ENCODE measurements around the gene ST8SIA5.
A peak's percentile ranks its signal among the peaks of the same experiment; 100 is the strongest.
"Not testable (repeated sequence)": the region's sequence is repeated elsewhere in the genome, so short reads cannot be mapped to it uniquely, and the experiment has no call there.

Gene ST8SIA5

GRCh38 chr18:46756559-46757201 is at the start of gene ST8SIA5:
Gene ST8SIA5, minus strand, starts transcription at chr18:46757053. Its CDS starts 545 bp downstream, at chr18:46756508.
- peak; percentile 72 for DNase-seq (ENCODE audit: low spot score)

- not testable (repeated sequence) for DNase-seq (ENCODE audit: low spot score)
Observed at GRCh38 chr18:46795945-46796344, 39.1 kb upstream of the ST8SIA5 start.

- no peak for DNase-seq (ENCODE audit: low spot score)
Observed at GRCh38 chr18:46794607-46795006, 37.8 kb upstream of the ST8SIA5 start.

GRCh38 chr18:46793565-46793964 is 36.7 kb upstream of the ST8SIA5 start:
- no peak for DNase-seq (ENCODE audit: low spot score)

GRCh38 chr18:46789088-46789487 is 32.2 kb upstream of the ST8SIA5 start:
- no peak for DNase-seq (ENCODE audit: low spot score)

GRCh38 chr18:46787674-46788073 is 30.8 kb upstream of the ST8SIA5 start:
- DNase-seq (ENCODE audit: low spot score) = no peak

GRCh38 chr18:46772357-46772756 is 15.5 kb upstream of the ST8SIA5 start:
- no peak for DNase-seq (ENCODE audit: low spot score)

- DNase-seq (ENCODE audit: low spot score) = no peak
Observed at GRCh38 chr18:46771141-46771540, 14.3 kb upstream of the ST8SIA5 start.

- DNase-seq (ENCODE audit: low spot score) = no peak
Observed at GRCh38 chr18:46770708-46771107, 13.9 kb upstream of the ST8SIA5 start.

GRCh38 chr18:46768166-46768921 is 11.5 kb upstream of the ST8SIA5 start:
- no peak for DNase-seq (ENCODE audit: low spot score)

GRCh38 chr18:46767217-46767616 is 10.4 kb upstream of the ST8SIA5 start:
- no peak for DNase-seq (ENCODE audit: low spot score)

GRCh38 chr18:46764586-46764985 is 7.7 kb upstream of the ST8SIA5 start:
- DNase-seq (ENCODE audit: low spot score) = no peak

GRCh38 chr18:46761059-46761769 is 4.4 kb upstream of the ST8SIA5 start:
- no peak for DNase-seq (ENCODE audit: low spot score)

GRCh38 chr18:46759890-46760289 is 3.0 kb upstream of the ST8SIA5 start:
- DNase-seq (ENCODE audit: low spot score) = no peak

- no peak for DNase-seq (ENCODE audit: low spot score)
Observed at GRCh38 chr18:46756025-46756558, 761 bp downstream of the ST8SIA5 start.

- DNase-seq (ENCODE audit: low spot score) = no peak
Observed at GRCh38 chr18:46755315-46756024, 1.4 kb downstream of the ST8SIA5 start.

GRCh38 chr18:46754661-46755292 is 2.1 kb downstream of the ST8SIA5 start:
- no peak for DNase-seq (ENCODE audit: low spot score)

- DNase-seq (ENCODE audit: low spot score) = peak; percentile 32
Observed at GRCh38 chr18:46754188-46754587, 2.7 kb downstream of the ST8SIA5 start.

GRCh38 chr18:46751882-46752281 is 5.0 kb downstream of the ST8SIA5 start:
- no peak for DNase-seq (ENCODE audit: low spot score)

GRCh38 chr18:46750626-46751025 is 6.2 kb downstream of the ST8SIA5 start:
- no peak for DNase-seq (ENCODE audit: low spot score)

GRCh38 chr18:46748466-46748865 is 8.4 kb downstream of the ST8SIA5 start:
- DNase-seq (ENCODE audit: low spot score) = no peak

GRCh38 chr18:46740046-46740445 is 16.8 kb downstream of the ST8SIA5 start:
- no peak for DNase-seq (ENCODE audit: low spot score)

Data from germinal center (tissue), 1 donor.